SK-N-SH (cell line): ENCODE measurements around the gene ANO5. TPM values are rescaled to one million over a fixed set of nuclear protein-coding genes. Genes with fewer than 3 reads are reported as not detected.
A peak's percentile ranks its signal among the peaks of the same experiment; 100 is the strongest.

Experiments used
- CTCF ChIA-PET: fragments of 300-600, 350-600 bp; formaldehyde crosslinking; extraction: SDS; loops from one replicate; lab custom pipeline; 2021; lab: Yijun Ruan, JAX
- POLR2A ChIA-PET: fragments of 350-600 bp; sonication (Branson Sonifier 250); formaldehyde crosslinking; extraction: SDS; loops from one replicate; lab custom pipeline; 2020; ENCODE audit warnings: antibody characterized with exemption, inconsistent platforms; lab: Yijun Ruan, JAX
- DNase-seq: peaks from one replicate; pipeline ENCODE4 v3.0.0; 2012
- H2AFZ ChIP-seq: fragments of 200-600 bp; sonication (generic); 2 replicates; pipeline ENCODE4 v1.8.1; 2016; ENCODE audit warnings: antibody characterized with exemption, mild to moderate bottlenecking, low read depth
- H3F3A ChIP-seq: fragments of 200-600 bp; sonication (generic); replicated peaks from 2 replicates; pipeline ENCODE3; 2016; ENCODE audit warnings: antibody characterized with exemption, mild to moderate bottlenecking; ENCODE audit not compliant: insufficient read depth
- H3K27ac ChIP-seq, 2 experiments: fragments of 200-500 bp in 1 of 2; fragments of 200-600 bp in 1 of 2; sonication (Bioruptor generic) in 1 of 2; sonication (generic), shearing (Covaris generic) in 1 of 2; 2 replicates each; pipeline versions ENCODE4 v1.5.1 to v1.6.1; 2014 to 2016; ENCODE audit warnings: low read depth in 2 of 2, inconsistent platforms in 1 of 2, low read length in 1 of 2, mild to moderate bottlenecking in 1 of 2, mixed read lengths in 1 of 2
- H3K27me3 ChIP-seq: fragments of 200-600 bp; sonication (generic), shearing (Covaris generic); 2 replicates; pipeline ENCODE4 v1.6.1; 2016; ENCODE audit warnings: mixed run types; ENCODE audit not compliant: insufficient read depth
- H3K36me3 ChIP-seq, 2 experiments: fragments of 200-500 bp in 1 of 2; fragments of 200-600 bp in 1 of 2; sonication (Bioruptor generic) in 1 of 2; sonication (generic) in 1 of 2; replicated peaks in 1 of 2; 2 replicates each; pipeline versions ENCODE3 to v1.5.1; 2014 to 2016; ENCODE audit warnings: low read length in 1 of 2, mild to moderate bottlenecking in 1 of 2; ENCODE audit not compliant: insufficient read depth in 2 of 2, control insufficient read depth in 1 of 2
- H3K4me1 ChIP-seq, 2 experiments: fragments of 200-500 bp in 1 of 2; fragments of 200-600 bp in 1 of 2; sonication (Bioruptor generic) in 1 of 2; sonication (generic), shearing (Covaris generic) in 1 of 2; 2 replicates each; pipeline versions ENCODE4 v1.5.1 to v1.6.1; 2014 to 2016; ENCODE audit warnings: low read depth in 1 of 2, low read length in 1 of 2, mixed run types in 1 of 2; ENCODE audit not compliant: insufficient read depth in 2 of 2, control insufficient read depth in 1 of 2
- H3K4me2 ChIP-seq: fragments of 200-600 bp; sonication (generic), shearing (Covaris generic); 2 replicates; pipeline ENCODE4 v1.6.1; 2017; ENCODE audit warnings: mixed run types
- H3K4me3 ChIP-seq, 2 experiments: fragments of 200-500 bp in 1 of 2; fragments of 200-600 bp in 1 of 2; sonication (Bioruptor generic) in 1 of 2; sonication (generic), shearing (Covaris generic) in 1 of 2; 2 replicates each; pipeline versions ENCODE4 v1.5.1 to v1.8.1; 2014 to 2016; ENCODE audit warnings: low read depth in 2 of 2, inconsistent platforms in 1 of 2, low read length in 1 of 2, mild to moderate bottlenecking in 1 of 2, mixed read lengths in 1 of 2, moderate library complexity in 1 of 2
- H3K79me2 ChIP-seq: fragments of 200-600 bp; sonication (generic); 2 replicates; pipeline ENCODE4 v1.8.1; 2017; ENCODE audit warnings: mild to moderate bottlenecking; ENCODE audit not compliant: insufficient read depth
- H3K9ac ChIP-seq: fragments of 200-600 bp; sonication (generic); 2 replicates; pipeline ENCODE4 v1.6.1; 2017; ENCODE audit warnings: mixed run types
- H3K9me2 ChIP-seq: fragments of 200-600 bp; sonication (generic); 2 replicates; pipeline ENCODE4 v1.6.1; 2017; ENCODE audit warnings: mixed run types
- H3K9me3 ChIP-seq: fragments of 200-600 bp; sonication (generic); 2 replicates; pipeline ENCODE4 v1.6.1; 2017; ENCODE audit warnings: mixed run types, mild to moderate bottlenecking, moderate library complexity
- H4K20me1 ChIP-seq: fragments of 200-600 bp; sonication (generic); 2 replicates; pipeline ENCODE4 v1.6.1; 2017; ENCODE audit warnings: mild to moderate bottlenecking, mixed run types; ENCODE audit not compliant: insufficient read depth
- CTCF ChIP-seq: fragments of 200-600 bp; sonication (generic); IDR thresholded peaks from 2 replicates; pipeline ENCODE4 v1.6.1; 2017; ENCODE audit warnings: antibody characterized with exemption, mild to moderate bottlenecking, moderate library complexity
- FOXM1 ChIP-seq: IDR thresholded peaks from 2 replicates; pipeline ENCODE4 v1.4.0; 2012; ENCODE audit warnings: low read depth, mild to moderate bottlenecking
- MXI1 ChIP-seq: IDR thresholded peaks from 2 replicates; pipeline ENCODE4 v1.6.1; 2012; ENCODE audit warnings: mild to moderate bottlenecking, low read depth, low read length, improper control_type of control experiment
- RAD21 ChIP-seq: IDR thresholded peaks from 2 replicates; pipeline ENCODE4 v1.6.1; 2012; ENCODE audit warnings: mild to moderate bottlenecking, low read length
- REST ChIP-seq: IDR thresholded peaks from 2 replicates; pipeline ENCODE4 v1.6.1; 2012; ENCODE audit warnings: mild to moderate bottlenecking, low read depth, low read length, moderate library complexity
- RXRA ChIP-seq: IDR thresholded peaks from 2 replicates; pipeline ENCODE4 v1.4.0; 2012; ENCODE audit warnings: low read depth, mild to moderate bottlenecking, borderline replicate concordance
- TAF1 ChIP-seq: IDR thresholded peaks from 2 replicates; pipeline ENCODE4 v1.6.1; 2012; ENCODE audit warnings: low read depth, mild to moderate bottlenecking, low read length, moderate library complexity, borderline replicate concordance
- TCF12 ChIP-seq: IDR thresholded peaks from 2 replicates; pipeline ENCODE4 v1.4.0; 2012
- USF1 ChIP-seq: IDR thresholded peaks from 2 replicates; pipeline ENCODE4 v1.4.0; 2012; ENCODE audit warnings: low read depth, borderline replicate concordance
- USF2 ChIP-seq: fragments of 150-350 bp; IDR thresholded peaks from 2 replicates; pipeline ENCODE4 v1.6.1; 2017; ENCODE audit warnings: antibody characterized with exemption, low read length, low read depth, borderline replicate concordance
- YY1 ChIP-seq: IDR thresholded peaks from 2 replicates; pipeline ENCODE4 v1.4.0; 2012; ENCODE audit warnings: low read depth, mild to moderate bottlenecking
- WGBS: methylation state at CpG from one replicate; pipeline ENCODE4 v1.1.6; 2017; ENCODE audit warnings: low lambda C conversion rate; 5-methylcytosine and 5-hydroxymethylcytosine counted together
- polyA plus RNA-seq, 3 experiments: library from polyadenylated mRNA; depleted of rRNA; stranded (reverse); fragments of >200 nt; gene quantifications; 2 replicates each; pipeline ENCODE4 v1.2.3, GENCODE V29; 2012

Gene ANO5
- polyA plus RNA-seq, 1 of the 3 experiments (the other 2 are of a cell fraction) = 0.15 TPM

GRCh38 chr11:22193348-22194051 is 615 bp downstream of the ANO5 start:
- Histone ChIP-seq H3F3A (no peaks in the 10 kb centered on the region), H3K4me2 (peak overlapping the region; percentile 90), H3K36me3 (no peaks in the 10 kb centered on the region), H2AFZ (peak overlapping the region; percentile 95; the same call in 1 of the 2 replicates), H3K27ac (peak overlapping the region in 1 of 2 experiments; percentile 53; a peak in 1 of 4 replicates), H3K4me3 (peak overlapping the region; percentile 52 to 67), H3K9me3 (no peaks in the 10 kb centered on the region), H4K20me1 (no peaks in the 10 kb centered on the region), H3K27me3 (no peaks in the 10 kb centered on the region)
- peak; percentile 71 for DNase-seq
- TF ChIP-seq CTCF = no peak
- no peak for TF ChIP-seq FOXM1
- no peak for TF ChIP-seq YY1
- TF ChIP-seq USF2 = no peak
- no peak for TF ChIP-seq USF1
- no peak for TF ChIP-seq TAF1
- TF ChIP-seq TCF12 = no peak
- no peak for TF ChIP-seq REST
- no peak for TF ChIP-seq RXRA
- no peak for TF ChIP-seq MXI1
- TF ChIP-seq RAD21 = no peak
- TF ChIP-seq, all 33 proteins: peak for 0
- no peaks in the 10 kb centered on the region for H3K9me2 ChIP-seq
- 5% methylated on average over 11 of the region's 39 CpGs for WGBS
- no peaks in the 10 kb centered on the region for H3K79me2 ChIP-seq
- POLR2A ChIA-PET = interaction anchor here (1.1 kb wide), 1 partner anchor 51 kb away, joined by 3 read pairs; no protein-coding TSS in a partner anchor
- no peaks in the 10 kb centered on the region; a peak in 2 of 4 replicates for H3K4me1 ChIP-seq
- CTCF ChIA-PET = interaction anchor here (0.5 to 1.9 kb wide), 5 partner anchors 9 to 338 kb away, joined by 3 to 8 read pairs (median 3); no protein-coding TSS in a partner anchor
- no peak overlapping the region for H3K9ac ChIP-seq
